Epithelial cell of alveolus of lung (primary cell): ENCODE data around the gene C9orf40. TPM values are rescaled to one million over a fixed set of nuclear protein-coding genes. Genes with fewer than 3 reads are reported as not detected.

Experiments
- total RNA-seq: library from RNA; depleted of rRNA; stranded (reverse); fragments of >200 nt; gene quantifications from 2 replicates; pipeline ENCODE4 v1.2.1, GENCODE V29; 2015

Gene C9orf40, protein sequence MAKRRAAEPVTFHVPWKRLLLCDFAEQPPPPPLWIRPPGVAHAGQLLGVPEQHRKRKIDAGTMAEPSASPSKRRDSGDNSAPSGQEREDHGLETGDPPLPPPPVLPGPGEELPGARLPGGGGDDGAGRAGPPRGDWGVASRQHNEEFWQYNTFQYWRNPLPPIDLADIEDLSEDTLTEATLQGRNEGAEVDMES
- total RNA-seq: 5.7 and 6.2 TPM in 2 replicates

DNA sequence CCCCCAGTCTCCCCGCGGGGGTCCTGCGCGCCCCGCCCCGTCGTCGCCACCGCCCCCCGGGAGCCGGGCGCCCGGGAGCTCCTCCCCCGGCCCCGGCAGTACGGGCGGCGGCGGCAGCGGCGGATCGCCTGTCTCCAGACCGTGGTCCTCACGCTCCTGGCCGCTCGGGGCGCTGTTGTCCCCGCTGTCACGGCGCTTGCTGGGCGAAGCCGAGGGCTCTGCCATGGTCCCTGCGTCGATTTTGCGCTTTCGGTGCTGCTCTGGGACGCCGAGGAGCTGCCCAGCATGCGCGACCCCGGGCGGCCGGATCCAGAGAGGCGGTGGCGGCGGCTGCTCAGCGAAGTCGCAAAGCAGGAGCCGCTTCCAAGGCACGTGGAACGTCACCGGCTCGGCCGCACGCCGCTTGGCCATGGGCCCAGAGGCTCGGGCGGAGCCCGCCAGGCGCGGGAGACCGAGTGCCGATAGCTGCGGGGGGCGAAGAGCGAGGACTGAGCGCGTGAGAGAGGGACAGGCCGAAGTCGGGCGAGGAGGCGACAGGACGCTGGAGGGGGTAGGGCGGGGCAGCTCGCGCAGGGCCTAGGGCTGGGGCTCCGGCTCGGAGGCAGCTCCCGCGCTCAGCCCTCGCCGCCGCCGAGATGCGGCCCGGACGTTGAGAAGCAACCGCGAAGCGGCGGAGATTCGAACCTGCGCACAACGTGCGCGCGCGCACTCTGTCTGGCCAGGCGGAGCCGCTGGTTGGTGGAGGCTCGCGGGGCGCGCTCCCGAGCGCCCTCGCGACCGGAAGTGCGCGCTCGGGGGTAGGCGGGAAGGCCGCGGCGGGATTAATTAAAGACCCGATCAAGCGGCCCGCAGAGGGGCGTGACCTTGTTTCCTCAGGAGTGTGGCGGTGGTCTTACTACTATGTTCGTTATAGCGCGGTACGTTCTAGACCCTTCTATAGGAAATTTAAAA lies at the start of gene C9orf40:
Gene C9orf40 (minus strand): TSS at position 712 of the 951 bp plus-strand sequence. CDS start 301 bp downstream, at position 411.

Other genes with a start within 250 kb of the C9orf40 start
- gene TRPM6, start 65.0 kb downstream of the C9orf40 start, total RNA-seq: under 0.01 TPM in 1 of 2 replicates, not detected in the other
- gene CARNMT1, start 75.4 kb upstream of the C9orf40 start, total RNA-seq: 14.6 and 15.4 TPM in 2 replicates
- gene NMRK1, start 135.2 kb upstream of the C9orf40 start, total RNA-seq: 13.8 and 27.4 TPM in 2 replicates
- 28.4 and 28.5 TPM in 2 replicates for gene OSTF1, start 135.6 kb upstream of the C9orf40 start, total RNA-seq